IMR-90 (cell line): ENCODE data around the gene MCM3AP. TPM values are rescaled to one million over a fixed set of nuclear protein-coding genes. Genes with fewer than 3 reads are reported as not detected.

Source experiments
- ATAC-seq: fragments of 200-7000 bp; cut with Tn5 transposase; 2 replicates; pipeline ENCODE4 v1.9.1; 2020; ENCODE audit warnings: low read depth, mild to moderate bottlenecking, moderate library complexity
- BruUV-seq: library from RNA; stranded (reverse); fragments of 400-500 nt; replicated peaks from 2 replicates; lab custom pipeline; 2021; lab: Mats Ljungman, UMichigan
- CTCF ChIA-PET: fragments of 300-600 bp; formaldehyde crosslinking; extraction: SDS; loops from one replicate; lab custom pipeline; 2021; ENCODE audit warnings: antibody characterized with exemption; lab: Yijun Ruan, JAX
- POLR2A ChIA-PET: fragments of 300-600 bp; sonication (Branson Sonifier 250); formaldehyde crosslinking; loops from one replicate; lab custom pipeline; 2022; ENCODE audit warnings: antibody characterized with exemption; ENCODE audit not compliant: unreplicated experiment; lab: Charles Lee
- DNase-seq: peaks from one replicate; pipeline ENCODE4 v3.0.0; 2013
- H2AFZ ChIP-seq: replicated peaks from 2 replicates; pipeline ENCODE3; 2013; ENCODE audit warnings: low read length, mild to moderate bottlenecking; ENCODE audit not compliant: poor library complexity
- H2AK5ac ChIP-seq: 2 replicates; pipeline ENCODE4 v1.6.1; 2013; ENCODE audit warnings: low read depth, low read length, inconsistent platforms
- H2AK9ac ChIP-seq: replicated peaks from 2 replicates; pipeline ENCODE3; 2013; ENCODE audit warnings: mild to moderate bottlenecking, low read depth, low read length, moderate library complexity; ENCODE audit not compliant: poor library complexity
- H2BK120ac ChIP-seq: 2 replicates; pipeline ENCODE4 v1.6.1; 2013; ENCODE audit warnings: low read depth, low read length, inconsistent platforms
- H2BK15ac ChIP-seq: 3 replicates; pipeline ENCODE4 v1.6.1; 2013; ENCODE audit warnings: low read depth, low read length, inconsistent platforms
- H2BK20ac ChIP-seq: 2 replicates; pipeline ENCODE4 v1.6.1; 2013; ENCODE audit warnings: low read depth, mild to moderate bottlenecking, inconsistent platforms, low read length, moderate library complexity
- H2BK5ac ChIP-seq: 2 replicates; pipeline ENCODE4 v1.6.1; 2013; ENCODE audit warnings: mild to moderate bottlenecking, low read depth, low read length, inconsistent platforms; ENCODE audit not compliant: poor library complexity, severe bottlenecking
- H3K14ac ChIP-seq: replicated peaks from 2 replicates; pipeline ENCODE4 v1.6.1; 2013; ENCODE audit warnings: low read depth, low read length, inconsistent platforms
- H3K18ac ChIP-seq: 2 replicates; pipeline ENCODE4 v1.6.1; 2013; ENCODE audit warnings: low read depth, low read length, control low read depth
- H3K23ac ChIP-seq: 2 replicates; pipeline ENCODE4 v1.6.1; 2013; ENCODE audit warnings: low read depth, low read length, inconsistent platforms
- H3K27ac ChIP-seq: 2 replicates; pipeline ENCODE4 v1.5.1; 2013; ENCODE audit warnings: mild to moderate bottlenecking, control low read depth, low read length; ENCODE audit not compliant: insufficient read depth
- H3K27me3 ChIP-seq: 2 replicates; pipeline ENCODE4 v1.6.1; 2013; ENCODE audit warnings: low read length; ENCODE audit not compliant: control insufficient read depth, insufficient read depth
- H3K36me3 ChIP-seq: 2 replicates; pipeline ENCODE4 v1.6.1; 2013; ENCODE audit warnings: low read length, mixed read lengths; ENCODE audit not compliant: control insufficient read depth, insufficient read depth
- H3K4ac ChIP-seq: 2 replicates; pipeline ENCODE4 v1.6.1; 2013; ENCODE audit warnings: low read depth, low read length, inconsistent platforms
- H3K4me1 ChIP-seq: 2 replicates; pipeline ENCODE4 v1.6.1; 2013; ENCODE audit warnings: low read length, mixed read lengths; ENCODE audit not compliant: control insufficient read depth, insufficient read depth
- H3K4me2 ChIP-seq: 2 replicates; pipeline ENCODE4 v1.6.1; 2013; ENCODE audit warnings: low read depth, mild to moderate bottlenecking, control low read depth, low read length, moderate library complexity
- H3K4me3 ChIP-seq: 2 replicates; pipeline ENCODE4 v1.5.1; 2013; ENCODE audit warnings: low read depth, mild to moderate bottlenecking, control low read depth, low read length, moderate library complexity; ENCODE audit not compliant: insufficient read depth
- H3K56ac ChIP-seq: 2 replicates; pipeline ENCODE4 v1.6.1; 2013; ENCODE audit warnings: low read length, inconsistent platforms; ENCODE audit not compliant: insufficient read depth; ENCODE audit errors: extremely low read depth
- H3K79me1 ChIP-seq, 2 experiments: 2 replicates each; pipeline ENCODE4 v1.6.1; 2013; ENCODE audit warnings: low read length in 2 of 2, inconsistent platforms in 1 of 2, low read depth in 1 of 2
- H3K9ac ChIP-seq: 2 replicates; pipeline ENCODE4 v1.6.1; 2013; ENCODE audit warnings: low read depth, low read length, control low read depth
- H3K9me1 ChIP-seq: 2 replicates; pipeline ENCODE4 v1.6.1; 2013; ENCODE audit warnings: low read length, inconsistent platforms; ENCODE audit not compliant: insufficient read depth
- H3K9me3 ChIP-seq: 2 replicates; pipeline ENCODE4 v1.6.1; 2013; ENCODE audit warnings: low read length; ENCODE audit not compliant: control insufficient read depth, insufficient read depth
- H4K20me1 ChIP-seq: 2 replicates; pipeline ENCODE4 v1.6.1; 2013; ENCODE audit warnings: low read length, inconsistent platforms; ENCODE audit not compliant: insufficient read depth
- H4K5ac ChIP-seq: 2 replicates; pipeline ENCODE4 v1.6.1; 2013; ENCODE audit warnings: mild to moderate bottlenecking, low read depth, low read length, control low read depth
- H4K8ac ChIP-seq, 2 experiments: 2 replicates each; pipeline ENCODE4 v1.6.1; 2013; ENCODE audit warnings: low read depth in 2 of 2, low read length in 2 of 2, control low read depth in 1 of 2, inconsistent platforms in 1 of 2
- H4K91ac ChIP-seq: 2 replicates; pipeline ENCODE4 v1.6.1; 2013; ENCODE audit warnings: low read depth, low read length, inconsistent platforms; ENCODE audit not compliant: insufficient read depth
- BHLHE40 ChIP-seq: fragments of 150-350 bp; IDR thresholded peaks from 2 replicates; pipeline ENCODE4 v1.6.1; 2016; ENCODE audit warnings: mild to moderate bottlenecking, low read depth, low read length
- CEBPB ChIP-seq: IDR thresholded peaks from 2 replicates; pipeline ENCODE4 v1.6.1; 2012; ENCODE audit warnings: low read depth, low read length, improper control_type of control experiment
- FOS ChIP-seq: fragments of 150-350 bp; IDR thresholded peaks from 2 replicates; pipeline ENCODE4 v1.6.1; 2016; ENCODE audit warnings: low read depth, low read length
- MAFK ChIP-seq: IDR thresholded peaks from 2 replicates; pipeline ENCODE4 v1.6.1; 2012; ENCODE audit warnings: low read depth, low read length, improper control_type of control experiment
- MAZ ChIP-seq: IDR thresholded peaks from 2 replicates; pipeline ENCODE4 v1.6.1; 2012; ENCODE audit warnings: low read depth, mild to moderate bottlenecking, low read length, improper control_type of control experiment, moderate library complexity, borderline replicate concordance
- NFE2L2 ChIP-seq: fragments of 150-350 bp; IDR thresholded peaks from 2 replicates; pipeline ENCODE4 v1.6.1; 2016; ENCODE audit warnings: low read depth, mild to moderate bottlenecking, low read length
- POLR2A ChIP-seq: IDR thresholded peaks from 2 replicates; pipeline ENCODE4 v1.6.1; 2012; ENCODE audit warnings: mild to moderate bottlenecking, low read depth, low read length
- RAD21 ChIP-seq: IDR thresholded peaks from 2 replicates; pipeline ENCODE4 v1.6.1; 2012; ENCODE audit warnings: low read length, improper control_type of control experiment
- RFX5 ChIP-seq: IDR thresholded peaks from 2 replicates; pipeline ENCODE4 v1.8.0; 2012; ENCODE audit warnings: low read depth, mild to moderate bottlenecking, low read length, moderate library complexity
- SMC3 ChIP-seq: fragments of 150-350 bp; IDR thresholded peaks from 2 replicates; pipeline ENCODE4 v1.6.1; 2016; ENCODE audit warnings: low read depth, mild to moderate bottlenecking, antibody characterized with exemption, low read length, moderate library complexity
- WGBS, 2 experiments: methylation state at CpG; one replicate each; pipeline versions ENCODE4 v1.1.5 to v1.1.7; 2013; ENCODE audit warnings: missing lambda C conversion rate in 2 of 2; ENCODE audit not compliant: insufficient read length in 1 of 2; ENCODE audit errors: extremely low coverage in 2 of 2; 5-methylcytosine and 5-hydroxymethylcytosine counted together
- dilution Hi-C: fragments of 300-500 bp; cut with HindIII; formaldehyde crosslinking; loops from one replicate; pipeline ENCODE4 v1.14.3; 2018; ENCODE audit warnings: low sequenced_read_pairs; ENCODE audit not compliant: unreplicated experiment
- in situ Hi-C: fragments of 300-500 bp; cut with MboI; formaldehyde crosslinking; loops from 3 replicates; pipeline ENCODE4 v1.14.3; 2019; ENCODE audit warnings: low sequenced_read_pairs, inconsistent platforms, mixed read lengths
- intact Hi-C: fragments of 100-400 bp; cut with micrococcal nuclease; formaldehyde crosslinking; loops from 2 replicates; pipeline ENCODE4 v1.10.0; 2022
- polyA plus RNA-seq, 3 experiments: library from polyadenylated mRNA; depleted of rRNA; stranded (reverse); fragments of >200 nt; gene quantifications; 2 replicates each; pipeline ENCODE4 v1.2.3, GENCODE V29; 2012; ENCODE audit warnings: low replicate concordance in 1 of 3
- total RNA-seq: library from RNA; depleted of rRNA; stranded (reverse); fragments of >200 nt; gene quantifications from 2 replicates; pipeline ENCODE4 v1.2.3, GENCODE V29; 2012

Gene MCM3AP
- total and polyA plus RNA-seq, 2 of the 4 experiments (the other 2 are of a cell fraction) = 46.5 to 63.1 TPM

- no TSS peak for BruUV-seq
- H3K23ac ChIP-seq = no peak overlapping the region
Observed at GRCh38 chr21:46218906-46219590, 66.4 kb downstream of the MCM3AP start.

More at GRCh38 chr21:46218906-46219590, 66.4 kb downstream of the MCM3AP start:
- dilution Hi-C loops (no loop called here), in situ Hi-C loops (no loop called here), intact Hi-C loops (no loop called here)
- H3K18ac ChIP-seq = no peak overlapping the region
- ATAC-seq (no peak), DNase-seq (no peak)
- no peak overlapping the region for H4K5ac ChIP-seq
- no peak overlapping the region for H4K8ac ChIP-seq
- WGBS, 2 experiments = 80% methylated on average over 5 of the region's 16 CpGs; no CpG with 5 or more reads in 1 of the 2 experiments
- H2AK5ac ChIP-seq = no peak overlapping the region
- H2BK20ac ChIP-seq = no peak overlapping the region
- H2AFZ ChIP-seq = no peak overlapping the region
- no peak overlapping the region for H3K4ac ChIP-seq
- POLR2A ChIA-PET = no interaction called here
- H3K27ac ChIP-seq = no peak overlapping the region
- CTCF ChIA-PET = no interaction called here
- H3K56ac ChIP-seq = no peak overlapping the region
- H3K36me3 ChIP-seq = peaks cover 38% of the 10 kb centered on the region
- H3K9me3 ChIP-seq = no peaks in the 10 kb centered on the region
- H3K9ac ChIP-seq = no peak overlapping the region
- H3K9me1 ChIP-seq = no peaks in the 10 kb centered on the region
- no peak overlapping the region for H2AK9ac ChIP-seq
- H3K27me3 ChIP-seq = no peaks in the 10 kb centered on the region
- no peak overlapping the region for H2BK5ac ChIP-seq
- TF ChIP-seq RAD21 (no peak), RFX5 (no peak), NFE2L2 (no peak), SMC3 (no peak), POLR2A (no peak), MAZ (no peak), FOS (no peak), CEBPB (no peak), BHLHE40 (no peak), MAFK (no peak)
- H2BK120ac ChIP-seq = no peak overlapping the region
- peaks cover 15% of the 10 kb centered on the region for H4K20me1 ChIP-seq
- no peak overlapping the region for H2BK15ac ChIP-seq
- peaks cover 8 to 37% of the 10 kb centered on the region in 2 experiments; a peak in 3 of 4 replicates for H3K79me1 ChIP-seq
- no peak overlapping the region for H4K91ac ChIP-seq
- no peak overlapping the region for H3K4me3 ChIP-seq
- no peaks in the 10 kb centered on the region for H3K4me1 ChIP-seq
- no peak overlapping the region for H3K14ac ChIP-seq
- H3K4me2 ChIP-seq = no peak overlapping the region
